Measurements from ENCODE around the gene SFT2D3. TPM values are rescaled to one million over a fixed set of nuclear protein-coding genes. Genes with fewer than 3 reads are reported as not detected.

Gene SFT2D3
- total RNA-seq, 3 donors from 2014 or later = 5.1 to 8.8 (median 8.1) TPM

- ATAC-seq (no peak), DNase-seq (no peak)
- Histone ChIP-seq H3K4me3 (no peak overlapping the region), H3K36me3 (ENCODE audit: low read depth) (no peaks in the 10 kb centered on the region), H3K4me1 (ENCODE audit: low read depth) (no peaks in the 10 kb centered on the region), H3K9me3 (no peaks in the 10 kb centered on the region)
- TF ChIP-seq CTCF (IDR thresholded peaks at IDR 0.05) = no peak
- intact Hi-C loops (cut with DNase I, micrococcal nuclease) = no loop called here
These were observed 12.3 kb downstream of the SFT2D3 start for GRCh38 chr2:127713562-127713961.

- intact Hi-C loops (cut with DNase I, micrococcal nuclease) = no loop called here
These were observed 14.6 kb downstream of the SFT2D3 start for GRCh38 chr2:127715778-127716449.

GRCh38 chr2:127718271-127718670 lies 17.0 kb downstream of the SFT2D3 start:
- H3K4me1 ChIP-seq (ENCODE audit: low read depth) = no peaks in the 10 kb centered on the region
- TF ChIP-seq CTCF (IDR thresholded peaks at IDR 0.05) = no peak
- intact Hi-C loops (cut with DNase I, micrococcal nuclease) = no loop called here
- no peak for ATAC-seq
- H3K36me3 ChIP-seq (ENCODE audit: low read depth) = peaks cover 4% of the 10 kb centered on the region
- no peak for DNase-seq
- no peaks in the 10 kb centered on the region for H3K9me3 ChIP-seq
- H3K4me3 ChIP-seq = no peak overlapping the region

More at GRCh38 chr2:127715778-127716449, 14.6 kb downstream of the SFT2D3 start:
- Histone ChIP-seq H3K36me3 (ENCODE audit: low read depth) (no peaks in the 10 kb centered on the region), H3K4me1 (ENCODE audit: low read depth) (no peaks in the 10 kb centered on the region), H3K9me3 (no peaks in the 10 kb centered on the region), H3K4me3 (no peak overlapping the region)
- ATAC-seq (no peak), DNase-seq (no peak)
- no peak for TF ChIP-seq CTCF (IDR thresholded peaks at IDR 0.05)

GRCh38 chr2:127719301-127720218 lies 18.3 kb downstream of the SFT2D3 start:
- DNase-seq (no peak), ATAC-seq (no peak)
- Histone ChIP-seq H3K4me1 (ENCODE audit: low read depth) (no peaks in the 10 kb centered on the region), H3K4me3 (no peak overlapping the region), H3K9me3 (no peaks in the 10 kb centered on the region), H3K36me3 (ENCODE audit: low read depth) (peaks cover 4% of the 10 kb centered on the region)
- TF ChIP-seq CTCF (IDR thresholded peaks at IDR 0.05) = no peak
- intact Hi-C loops (cut with DNase I, micrococcal nuclease) = no loop called here

- H3K36me3 ChIP-seq (ENCODE audit: low read depth) = peaks cover 4% of the 10 kb centered on the region
- H3K4me3 ChIP-seq = no peak overlapping the region
- no peak for TF ChIP-seq CTCF (IDR thresholded peaks at IDR 0.05)
- no peaks in the 10 kb centered on the region for H3K9me3 ChIP-seq
- no peaks in the 10 kb centered on the region for H3K4me1 ChIP-seq (ENCODE audit: low read depth)
- no peak for DNase-seq
- no peak for ATAC-seq
- intact Hi-C loops (cut with DNase I, micrococcal nuclease) = no loop called here
These were observed 20.1 kb downstream of the SFT2D3 start for GRCh38 chr2:127721311-127721977.
